Measurements from ENCODE around the gene CLDN6. TPM values are rescaled to one million over a fixed set of nuclear protein-coding genes. Genes with fewer than 3 reads are reported as not detected.

The CLDN6 gene
- total and polyA plus RNA-seq, 2 of the 13 experiments (the other 11 are each of a cell fraction or from before 2014, with no cell fraction given): 5.9 to 7.6 TPM

GRCh38 chr16:2980227-2981176, 37.5 kb downstream of the CLDN6 start, which contains the start of gene PKMYT1 (continued):
- TF ChIP-seq HES4 (CRISPR knock-in tag; IDR thresholded peaks at IDR 0.05; ENCODE audit: borderline replicate concordance) (0 out of 2 replicates have a peak, but pooled peaks have one; percentile 67), ZMYM4 (CRISPR knock-in tag; IDR thresholded peaks at IDR 0.05) (peak; percentile 13; the same call in 1 of the 2 replicates), PAXIP1 (CRISPR knock-in tag; conservative IDR thresholded peaks at IDR 0.05) (0 out of 2 replicates have a peak, but pooled peaks have one; percentile 20), ARNT2 (CRISPR knock-in tag; IDR thresholded peaks at IDR 0.05; ENCODE audit: low read depth) (peak; percentile 54; the same call in 1 of the 2 replicates), TBP (CRISPR knock-in tag; IDR thresholded peaks at IDR 0.05) (no peak; the same call in 1 of the 2 replicates), ZNF577 (CRISPR knock-in tag; IDR thresholded peaks at IDR 0.05; ENCODE audit: borderline replicate concordance, low read depth) (no peak), RAD21 (CRISPR knock-in tag; IDR thresholded peaks at IDR 0.05) (no peak), NPAS2 (CRISPR knock-in tag; IDR thresholded peaks at IDR 0.05; ENCODE audit: borderline replicate concordance) (0 out of 2 replicates have a peak, but pooled peaks have one; percentile 34), ZNF331 (CRISPR knock-in tag; IDR thresholded peaks at IDR 0.05) (no peak), SOX13 (IDR thresholded peaks at IDR 0.05) (no peak), SOX13 (CRISPR knock-in tag; conservative IDR thresholded peaks at IDR 0.05 in 1 of 2, IDR thresholded peaks at IDR 0.05 in 1 of 2) (no peak), ZNF549 (CRISPR knock-in tag; IDR thresholded peaks at IDR 0.05) (no peak), POLR2A (IDR thresholded peaks at IDR 0.05; ENCODE audit: insufficient read depth in 1 of 2, low read depth in 2 of 2, low read length in 2 of 2) (peak; percentile 82 to 96), HDAC2 (CRISPR knock-in tag; IDR thresholded peaks at IDR 0.05) (no peak), HOXD1 (CRISPR knock-in tag; IDR thresholded peaks at IDR 0.05) (peak; percentile 60; the same call in 1 of the 2 replicates), ZNF510 (CRISPR knock-in tag; IDR thresholded peaks at IDR 0.05; ENCODE audit: low read depth) (no peak)
- TF ChIP-seq, protein P1, sequence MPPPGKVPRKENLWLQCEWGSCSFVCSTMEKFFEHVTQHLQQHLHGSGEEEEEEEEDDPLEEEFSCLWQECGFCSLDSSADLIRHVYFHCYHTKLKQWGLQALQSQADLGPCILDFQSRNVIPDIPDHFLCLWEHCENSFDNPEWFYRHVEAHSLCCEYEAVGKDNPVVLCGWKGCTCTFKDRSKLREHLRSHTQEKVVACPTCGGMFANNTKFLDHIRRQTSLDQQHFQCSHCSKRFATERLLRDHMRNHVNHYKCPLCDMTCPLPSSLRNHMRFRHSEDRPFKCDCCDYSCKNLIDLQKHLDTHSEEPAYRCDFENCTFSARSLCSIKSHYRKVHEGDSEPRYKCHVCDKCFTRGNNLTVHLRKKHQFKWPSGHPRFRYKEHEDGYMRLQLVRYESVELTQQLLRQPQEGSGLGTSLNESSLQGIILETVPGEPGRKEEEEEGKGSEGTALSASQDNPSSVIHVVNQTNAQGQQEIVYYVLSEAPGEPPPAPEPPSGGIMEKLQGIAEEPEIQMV (CRISPR knock-in tag; IDR thresholded peaks at IDR 0.05; ENCODE audit: low read depth): peak; percentile 58; the same call in 1 of the 2 replicates
- TF ChIP-seq, protein P2, sequence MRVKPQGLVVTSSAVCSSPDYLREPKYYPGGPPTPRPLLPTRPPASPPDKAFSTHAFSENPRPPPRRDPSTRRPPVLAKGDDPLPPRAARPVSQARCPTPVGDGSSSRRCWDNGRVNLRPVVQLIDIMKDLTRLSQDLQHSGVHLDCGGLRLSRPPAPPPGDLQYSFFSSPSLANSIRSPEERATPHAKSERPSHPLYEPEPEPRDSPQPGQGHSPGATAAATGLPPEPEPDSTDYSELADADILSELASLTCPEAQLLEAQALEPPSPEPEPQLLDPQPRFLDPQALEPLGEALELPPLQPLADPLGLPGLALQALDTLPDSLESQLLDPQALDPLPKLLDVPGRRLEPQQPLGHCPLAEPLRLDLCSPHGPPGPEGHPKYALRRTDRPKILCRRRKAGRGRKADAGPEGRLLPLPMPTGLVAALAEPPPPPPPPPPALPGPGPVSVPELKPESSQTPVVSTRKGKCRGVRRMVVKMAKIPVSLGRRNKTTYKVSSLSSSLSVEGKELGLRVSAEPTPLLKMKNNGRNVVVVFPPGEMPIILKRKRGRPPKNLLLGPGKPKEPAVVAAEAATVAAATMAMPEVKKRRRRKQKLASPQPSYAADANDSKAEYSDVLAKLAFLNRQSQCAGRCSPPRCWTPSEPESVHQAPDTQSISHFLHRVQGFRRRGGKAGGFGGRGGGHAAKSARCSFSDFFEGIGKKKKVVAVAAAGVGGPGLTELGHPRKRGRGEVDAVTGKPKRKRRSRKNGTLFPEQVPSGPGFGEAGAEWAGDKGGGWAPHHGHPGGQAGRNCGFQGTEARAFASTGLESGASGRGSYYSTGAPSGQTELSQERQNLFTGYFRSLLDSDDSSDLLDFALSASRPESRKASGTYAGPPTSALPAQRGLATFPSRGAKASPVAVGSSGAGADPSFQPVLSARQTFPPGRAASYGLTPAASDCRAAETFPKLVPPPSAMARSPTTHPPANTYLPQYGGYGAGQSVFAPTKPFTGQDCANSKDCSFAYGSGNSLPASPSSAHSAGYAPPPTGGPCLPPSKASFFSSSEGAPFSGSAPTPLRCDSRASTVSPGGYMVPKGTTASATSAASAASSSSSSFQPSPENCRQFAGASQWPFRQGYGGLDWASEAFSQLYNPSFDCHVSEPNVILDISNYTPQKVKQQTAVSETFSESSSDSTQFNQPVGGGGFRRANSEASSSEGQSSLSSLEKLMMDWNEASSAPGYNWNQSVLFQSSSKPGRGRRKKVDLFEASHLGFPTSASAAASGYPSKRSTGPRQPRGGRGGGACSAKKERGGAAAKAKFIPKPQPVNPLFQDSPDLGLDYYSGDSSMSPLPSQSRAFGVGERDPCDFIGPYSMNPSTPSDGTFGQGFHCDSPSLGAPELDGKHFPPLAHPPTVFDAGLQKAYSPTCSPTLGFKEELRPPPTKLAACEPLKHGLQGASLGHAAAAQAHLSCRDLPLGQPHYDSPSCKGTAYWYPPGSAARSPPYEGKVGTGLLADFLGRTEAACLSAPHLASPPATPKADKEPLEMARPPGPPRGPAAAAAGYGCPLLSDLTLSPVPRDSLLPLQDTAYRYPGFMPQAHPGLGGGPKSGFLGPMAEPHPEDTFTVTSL (CRISPR knock-in tag; IDR thresholded peaks at IDR 0.05; ENCODE audit: borderline replicate concordance): 0 out of 2 replicates have a peak, but pooled peaks have one; percentile 51
